HG03565 (cell line): ENCODE data around the gene WDR70.
"Not testable (repeated sequence)": the region's sequence is repeated elsewhere in the genome, so short reads cannot be mapped to it uniquely, and the experiment has no call there.

Source experiments
- ATAC-seq: cut with Tn5 transposase; IDR thresholded peaks from one replicate; pipeline ENCODE4 v1.9.1; 2021; ENCODE audit warnings: mild to moderate bottlenecking, moderate library complexity; ENCODE audit not compliant: unreplicated experiment

Gene WDR70

GRCh38 chr5:37787742-37788141 lies 408.6 kb downstream of the WDR70 start:
- no peak for ATAC-seq

GRCh38 chr5:37789991-37790390 lies 410.9 kb downstream of the WDR70 start:
- ATAC-seq = no peak

GRCh38 chr5:37791321-37791720 lies 412.2 kb downstream of the WDR70 start:
- no peak for ATAC-seq

- no peak for ATAC-seq
Observed at GRCh38 chr5:37792975-37793631, 414.0 kb downstream of the WDR70 start.

- not testable (repeated sequence) for ATAC-seq
Observed at GRCh38 chr5:37795292-37795691, 416.2 kb downstream of the WDR70 start.

GRCh38 chr5:37796435-37796834 lies 417.3 kb downstream of the WDR70 start:
- ATAC-seq = not testable (repeated sequence)

- no peak for ATAC-seq
Observed at GRCh38 chr5:37799865-37800421, 420.8 kb downstream of the WDR70 start.

- ATAC-seq = no peak
Observed at GRCh38 chr5:37801521-37801920, 422.4 kb downstream of the WDR70 start.
